Testis (tissue), 2 donors: ENCODE data around the gene GPNMB.

Source experiments
- CTCF ChIP-seq, 3 experiments: fragments of 450-650 bp in 2 of 3; fragments of 200-600 bp in 1 of 3; sonication (generic) in 1 of 3; IDR thresholded peaks; one replicate each; pipeline ENCODE4 v1.5.1; 2016 to 2019; ENCODE audit warnings: antibody characterized with exemption in 3 of 3, mild to moderate bottlenecking in 2 of 3, moderate library complexity in 1 of 3
- POLR2A ChIP-seq: fragments of 450-650 bp; IDR thresholded peaks from one replicate; pipeline ENCODE4 v1.6.1; 2017; ENCODE audit warnings: antibody characterized with exemption, mild to moderate bottlenecking, moderate library complexity

DNA sequence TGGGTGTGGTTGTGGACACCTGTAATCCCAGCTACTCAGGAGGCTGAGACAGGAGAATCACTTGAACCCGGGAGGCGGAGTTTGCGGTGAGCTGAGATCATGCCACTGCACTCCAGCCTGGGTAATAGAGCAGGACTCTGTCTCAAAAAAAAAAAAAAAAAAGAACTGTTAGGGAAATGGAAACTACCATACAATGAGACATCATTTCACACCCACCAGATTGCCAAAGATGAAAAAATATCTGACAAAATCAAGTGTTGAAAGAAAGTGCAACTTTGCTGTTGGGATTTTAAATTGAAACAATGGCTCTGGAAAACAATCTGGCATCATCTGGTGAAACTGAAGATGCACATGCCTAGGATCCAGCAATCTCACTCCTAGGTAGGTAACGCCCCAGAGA is 36.5 kb downstream of the GPNMB start:
- TF ChIP-seq CTCF (IDR thresholded peaks at IDR 0.05) (no peak), POLR2A (no peak)
